Fibroblast of the aortic adventitia (primary cell): ENCODE results near the gene TMC7. TPM values are rescaled to one million over a fixed set of nuclear protein-coding genes. Genes with fewer than 3 reads are reported as not detected.
A peak's percentile ranks its signal among the peaks of the same experiment; 100 is the strongest.

Source experiments
- DNase-seq: peaks from one replicate; pipeline ENCODE4 v3.0.0-alpha.2; 2010; ENCODE audit warnings: low read depth
- H3K4me3 ChIP-seq: 2 replicates; pipeline ENCODE4 v1.5.1; 2011; ENCODE audit warnings: low read depth, mild to moderate bottlenecking, control low read depth, low read length, moderate library complexity
- total RNA-seq: library from RNA; depleted of rRNA; stranded (reverse); fragments of >200 nt; gene quantifications from 2 replicates; pipeline ENCODE4 v1.2.3, GENCODE V29; 2012; ENCODE audit warnings: low replicate concordance
- TF ChIP-seq, protein P1 (sequence below): IDR thresholded peaks from 2 replicates; pipeline ENCODE4 v1.5.1; 2011; ENCODE audit warnings: mild to moderate bottlenecking, low read length, control low read depth, inconsistent platforms; ENCODE audit not compliant: insufficient read depth

The TMC7 gene
- total RNA-seq, 1 donor, result 1.5 TPM

DNA sequence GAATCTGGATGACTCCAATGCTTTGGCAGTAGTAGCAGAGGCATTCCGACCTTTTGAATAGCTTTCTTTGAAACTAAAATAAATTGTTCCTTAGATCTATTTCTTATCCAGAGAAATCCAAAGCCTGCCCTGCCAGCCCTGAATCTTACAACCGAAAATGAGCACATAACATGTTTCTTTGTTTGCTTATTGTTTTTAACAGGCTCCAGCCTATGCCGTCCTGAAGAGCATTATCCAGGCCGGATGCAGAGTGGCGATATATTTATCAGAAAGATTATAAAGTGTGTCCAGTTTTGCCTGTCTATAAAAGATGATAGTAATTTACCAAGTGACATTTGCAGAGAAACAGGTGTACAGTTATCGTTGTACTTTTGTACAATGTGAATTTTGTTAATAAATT, 94.1 kb downstream of the TMC7 start:
- H3K4me3 ChIP-seq, result no peak overlapping the region
- TF ChIP-seq, protein P1, sequence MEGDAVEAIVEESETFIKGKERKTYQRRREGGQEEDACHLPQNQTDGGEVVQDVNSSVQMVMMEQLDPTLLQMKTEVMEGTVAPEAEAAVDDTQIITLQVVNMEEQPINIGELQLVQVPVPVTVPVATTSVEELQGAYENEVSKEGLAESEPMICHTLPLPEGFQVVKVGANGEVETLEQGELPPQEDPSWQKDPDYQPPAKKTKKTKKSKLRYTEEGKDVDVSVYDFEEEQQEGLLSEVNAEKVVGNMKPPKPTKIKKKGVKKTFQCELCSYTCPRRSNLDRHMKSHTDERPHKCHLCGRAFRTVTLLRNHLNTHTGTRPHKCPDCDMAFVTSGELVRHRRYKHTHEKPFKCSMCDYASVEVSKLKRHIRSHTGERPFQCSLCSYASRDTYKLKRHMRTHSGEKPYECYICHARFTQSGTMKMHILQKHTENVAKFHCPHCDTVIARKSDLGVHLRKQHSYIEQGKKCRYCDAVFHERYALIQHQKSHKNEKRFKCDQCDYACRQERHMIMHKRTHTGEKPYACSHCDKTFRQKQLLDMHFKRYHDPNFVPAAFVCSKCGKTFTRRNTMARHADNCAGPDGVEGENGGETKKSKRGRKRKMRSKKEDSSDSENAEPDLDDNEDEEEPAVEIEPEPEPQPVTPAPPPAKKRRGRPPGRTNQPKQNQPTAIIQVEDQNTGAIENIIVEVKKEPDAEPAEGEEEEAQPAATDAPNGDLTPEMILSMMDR, result no peak

DNA sequence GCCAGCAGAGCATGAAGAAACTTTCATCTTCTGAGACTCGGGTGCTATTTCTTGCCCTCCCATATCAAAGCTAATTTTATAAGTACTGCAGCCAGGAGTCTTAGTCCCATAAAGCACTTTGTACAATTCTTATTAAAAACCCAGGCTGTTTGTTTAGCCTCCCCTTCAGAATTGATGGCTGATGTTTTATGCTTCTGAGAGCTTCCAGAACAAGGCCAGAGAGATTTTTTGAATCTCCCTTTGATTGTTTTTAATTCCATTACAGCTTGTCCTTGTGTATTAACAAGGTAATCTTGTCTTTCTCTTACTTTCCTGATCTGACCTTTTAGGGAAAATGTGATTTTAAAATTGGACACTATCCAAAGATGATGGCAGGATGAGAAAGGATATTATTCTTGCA, 99.9 kb downstream of the TMC7 start:
- TF ChIP-seq, protein P1, result no peak
- H3K4me3 ChIP-seq, result no peak overlapping the region
- DNase-seq, result no peak

More for the DNA sequence above, 94.1 kb downstream of the TMC7 start:
- DNase-seq, result no peak

DNA sequence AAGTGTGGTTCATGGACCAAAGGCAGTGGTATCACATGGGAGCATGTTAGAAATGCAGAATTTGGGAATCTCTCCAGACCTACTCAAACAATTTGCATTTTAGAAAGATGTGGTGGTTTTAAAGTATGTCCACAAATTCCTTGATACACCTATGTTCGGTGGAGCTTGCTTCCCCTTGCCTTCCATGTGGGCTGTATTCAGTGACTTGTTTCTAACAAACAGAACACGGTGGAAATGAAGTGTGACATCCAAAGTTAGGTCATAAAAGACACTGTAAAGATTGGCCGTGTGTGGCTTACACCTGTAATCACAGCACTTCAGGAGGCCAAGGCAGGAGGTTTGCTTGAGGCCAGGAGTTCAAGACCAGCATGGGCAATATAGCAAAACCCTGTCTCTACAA, 100.4 kb downstream of the TMC7 start:
- TF ChIP-seq, protein P1, result no peak
- DNase-seq, result no peak
- H3K4me3 ChIP-seq, result no peak overlapping the region

DNA sequence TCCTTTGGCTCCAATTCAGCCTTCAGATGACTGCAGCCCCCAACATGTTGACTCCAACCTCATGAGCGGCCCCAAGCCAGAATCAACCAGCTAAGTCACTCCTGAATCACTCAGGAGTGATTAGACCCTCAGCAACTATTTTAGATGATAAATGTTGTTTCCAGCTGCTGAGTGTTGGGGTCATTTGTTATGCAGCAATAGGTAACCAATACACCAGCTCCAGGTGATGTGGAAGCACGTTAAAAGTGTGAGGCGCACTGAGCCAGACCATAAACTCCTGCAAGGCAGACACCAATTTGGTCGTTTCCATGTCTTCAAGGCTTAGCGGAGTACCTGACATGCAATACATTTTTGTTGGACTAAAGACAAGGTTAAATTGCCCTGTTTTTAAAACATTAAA, 101.1 kb downstream of the TMC7 start:
- no peak for DNase-seq
- H3K4me3 ChIP-seq, result no peak overlapping the region
- TF ChIP-seq, protein P1, result no peak

DNA sequence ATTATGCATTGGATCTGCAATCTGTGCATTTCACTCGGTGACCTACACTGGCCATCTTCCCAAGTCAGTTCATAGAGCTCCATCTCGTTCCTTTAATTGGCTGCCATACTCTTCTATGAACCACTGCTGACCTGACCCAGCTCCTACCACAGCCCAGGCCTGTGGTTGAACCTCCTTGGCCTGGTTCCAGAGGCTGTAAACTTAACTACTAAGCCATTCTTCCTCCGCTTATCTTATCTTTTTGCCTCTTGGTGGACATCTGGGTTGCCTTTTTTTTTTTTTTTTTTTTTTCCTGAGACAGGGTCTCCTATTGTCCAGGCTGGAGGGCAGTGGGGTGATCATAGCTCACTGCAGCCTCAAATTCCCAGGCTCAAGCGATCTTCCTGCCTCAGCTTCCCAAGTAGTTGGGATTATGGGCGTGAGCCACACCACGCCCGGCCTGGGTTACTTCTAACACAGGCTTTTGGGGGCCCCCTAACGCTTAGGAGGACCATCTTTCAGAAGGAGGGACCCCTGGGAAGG, 102.0 kb downstream of the TMC7 start:
- peak overlapping the region; percentile 68 for H3K4me3 ChIP-seq
- DNase-seq, result peak; percentile 47
- TF ChIP-seq, protein P1, result no peak

DNA sequence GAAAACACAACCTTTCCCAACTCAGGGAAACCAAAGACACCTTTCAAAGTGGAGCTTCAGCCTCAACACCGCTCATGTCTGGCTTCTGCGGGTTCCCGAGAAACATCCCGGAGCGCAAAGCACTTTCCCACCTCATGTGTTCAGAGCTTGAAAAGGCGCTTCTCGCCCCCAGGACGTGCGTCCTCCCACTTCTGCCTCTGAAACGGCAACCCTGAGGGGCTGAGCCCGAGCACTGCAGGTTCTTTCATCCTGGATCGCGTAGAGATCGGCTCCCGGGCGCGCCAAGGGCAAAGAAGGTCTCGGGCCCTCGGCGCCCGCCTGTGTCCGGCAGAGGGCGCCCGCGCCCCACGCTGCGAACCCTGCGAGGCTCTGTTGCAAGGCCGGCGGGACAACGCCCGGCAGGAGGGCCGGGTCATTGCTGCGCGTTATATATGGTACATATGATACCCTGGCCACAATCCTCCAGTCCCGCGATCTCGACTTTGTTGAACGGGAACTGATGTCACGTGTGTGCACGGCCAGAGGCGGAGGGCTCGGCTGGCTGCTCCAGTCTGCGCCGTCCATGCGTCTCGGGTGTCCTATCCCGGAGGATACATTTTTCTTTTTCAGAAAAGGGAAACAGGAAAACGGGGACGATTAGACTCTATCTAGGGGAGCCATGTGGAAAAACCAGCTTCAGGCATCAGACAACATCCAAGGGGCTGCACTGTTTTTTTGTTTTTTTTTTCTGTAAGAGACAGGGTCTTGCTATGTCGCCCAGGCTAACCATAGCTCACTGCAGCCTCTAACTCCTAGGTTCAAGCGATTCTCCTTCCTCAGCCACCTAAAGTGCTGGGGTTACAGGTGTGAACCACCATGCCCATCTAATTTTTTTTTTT, 102.8 kb downstream of the TMC7 start:
- peak; percentile 87 for DNase-seq
- peak overlapping the region; percentile 68 for H3K4me3 ChIP-seq
- TF ChIP-seq, protein P1, result peak; percentile 88
